HepG2 (cell line): ENCODE measurements around the gene CDKN3. TPM values are rescaled to one million over a fixed set of nuclear protein-coding genes. Genes with fewer than 3 reads are reported as not detected.

ENCODE experiments used
- AGO1 ChIP-seq: fragments of 200-400 bp; formaldehyde crosslinking; IDR thresholded peaks from 2 replicates; pipeline ENCODE4 v1.6.1; 2017; ENCODE audit warnings: mild to moderate bottlenecking, low read depth, low read length, moderate library complexity; ENCODE audit not compliant: poor library complexity, severe bottlenecking
- DNMT3B ChIP-seq: conservative IDR thresholded peaks from 2 replicates; pipeline ENCODE4 v1.6.1; 2016; ENCODE audit warnings: missing biosample characterization, control low read depth
- HNF1A ChIP-seq, 2 experiments: sonication (generic) in 1 of 2; formaldehyde crosslinking in 1 of 2; IDR thresholded peaks; 2 replicates each; pipeline versions ENCODE4 v1.4.0 to v1.6.1; 2016 to 2020; ENCODE audit warnings: borderline replicate concordance in 1 of 2, low read depth in 1 of 2, mild to moderate bottlenecking in 1 of 2, missing genetic modification reagents in 1 of 2
- HOXA7 ChIP-seq: sonication (generic); formaldehyde crosslinking; IDR thresholded peaks from 2 replicates; pipeline ENCODE4 v1.8.1; 2022; ENCODE audit warnings: mild to moderate bottlenecking, missing genetic modification reagents, moderate library complexity
- JDP2 ChIP-seq: sonication (generic); formaldehyde crosslinking; IDR thresholded peaks from 2 replicates; pipeline ENCODE4 v1.8.1; 2022; ENCODE audit warnings: missing genetic modification reagents, borderline replicate concordance
- MXD3 ChIP-seq: IDR thresholded peaks from 2 replicates; pipeline ENCODE4 v1.6.1; 2016; ENCODE audit warnings: mild to moderate bottlenecking, missing biosample characterization, missing genetic modification reagents
- NPAS2 ChIP-seq: sonication (generic); formaldehyde crosslinking; IDR thresholded peaks from 2 replicates; pipeline ENCODE4 v1.8.0; 2022; ENCODE audit warnings: mild to moderate bottlenecking, missing genetic modification reagents, borderline replicate concordance
- PRDM15 ChIP-seq: sonication (generic); formaldehyde crosslinking; IDR thresholded peaks from 2 replicates; pipeline ENCODE4 v1.4.0; 2020; ENCODE audit warnings: missing genetic modification reagents
- RFXANK ChIP-seq: IDR thresholded peaks from 2 replicates; pipeline ENCODE4 v1.6.1; 2016
- TMF1 ChIP-seq: sonication (generic); formaldehyde crosslinking; IDR thresholded peaks from 2 replicates; pipeline ENCODE4 v1.8.1; 2022; ENCODE audit warnings: low read depth, missing genetic modification reagents
- WIZ ChIP-seq: sonication (generic); formaldehyde crosslinking; IDR thresholded peaks from 2 replicates; pipeline ENCODE4 v1.5.1; 2020; ENCODE audit warnings: mild to moderate bottlenecking, missing genetic modification reagents
- ZBTB33 ChIP-seq: sonication (generic); formaldehyde crosslinking; IDR thresholded peaks from 2 replicates; pipeline ENCODE4 v1.4.0; 2020; ENCODE audit warnings: missing genetic modification reagents
- ZBTB43 ChIP-seq: sonication (generic); formaldehyde crosslinking; conservative IDR thresholded peaks from 2 replicates; pipeline ENCODE4 v1.4.0; 2020; ENCODE audit warnings: missing genetic modification reagents
- ZKSCAN1 ChIP-seq: fragments of 150-350 bp; IDR thresholded peaks from 2 replicates; pipeline ENCODE4 v1.6.1; 2014; ENCODE audit warnings: low read length
- ZNF20 ChIP-seq: sonication (generic); formaldehyde crosslinking; IDR thresholded peaks from 2 replicates; pipeline ENCODE4 v1.4.0; 2020; ENCODE audit warnings: mild to moderate bottlenecking, moderate library complexity, missing genetic modification reagents
- ZNF282 ChIP-seq: fragments of 450-650 bp; IDR thresholded peaks from 2 replicates; pipeline ENCODE4 v1.6.1; 2018; ENCODE audit not compliant: partially characterized antibody
- ZNF841 ChIP-seq: sonication (generic); formaldehyde crosslinking; IDR thresholded peaks from 2 replicates; pipeline ENCODE4 v1.8.1; 2023; ENCODE audit warnings: missing genetic modification reagents, borderline replicate concordance
- polyA plus RNA-seq, 8 experiments: library from polyadenylated mRNA; depleted of rRNA in 3 of 8; stranded (reverse) in 7 of 8; unstranded in 1 of 8; fragments of >200 nt; fragmentation: Illumina TruSeq in 4 of 8; extraction: Trizol in 4 of 8; gene quantifications; 2 replicates each; pipeline versions ENCODE4 v1.2.1 to v1.2.3, GENCODE V29; 2011 to 2016; ENCODE audit warnings: low read depth in 4 of 8, missing spikeins in 1 of 8, mixed read lengths in 1 of 8; ENCODE audit not compliant: insufficient read depth in 1 of 8
- total RNA-seq, 5 experiments: library from RNA; depleted of rRNA; stranded (reverse); fragments of >200 nt; fragmentation: Illumina TruSeq; extraction: Trizol; gene quantifications; 2 replicates each; pipeline ENCODE4 v1.2.3, GENCODE V29; 2016; ENCODE audit warnings: low read depth in 1 of 5

The CDKN3 gene
- total and polyA plus RNA-seq, 2 of the 13 experiments (the other 11 are each of a cell fraction or from before 2014, with no cell fraction given), result 63.0 to 88.9 TPM

GRCh38 chr14:54354096-54354495, 42.7 kb upstream of the CDKN3 start (continued):
- TF ChIP-seq ZBTB43 (CRISPR knock-in tag) (peak; percentile 91; the same call in 1 of the 2 replicates), RFXANK (CRISPR knock-in tag) (no peak), ZBTB33 (peak; percentile 57; the same call in 1 of the 2 replicates), DNMT3B (CRISPR knock-in tag) (no peak; the same call in 1 of the 2 replicates), ZKSCAN1 (no peak), NPAS2 (CRISPR knock-in tag) (no peak), AGO1 (no peak), ZNF282 (no peak), ZNF20 (CRISPR knock-in tag) (no peak), MXD3 (CRISPR knock-in tag) (no peak), HOXA7 (CRISPR knock-in tag) (no peak), HNF1A (IDR thresholded peaks at IDR 0.05; ENCODE audit: low read depth) (peak; percentile 79), HNF1A (CRISPR knock-in tag; IDR thresholded peaks at IDR 0.05; ENCODE audit: borderline replicate concordance) (peak; percentile 94), PRDM15 (CRISPR knock-in tag) (no peak), JDP2 (CRISPR knock-in tag) (no peak; the same call in 1 of the 2 replicates), ZNF841 (CRISPR knock-in tag) (no peak), WIZ (CRISPR knock-in tag) (no peak), TMF1 (CRISPR knock-in tag) (no peak)
